ENCODE results near the gene THAP8. TPM values are rescaled to one million over a fixed set of nuclear protein-coding genes. Genes with fewer than 3 reads are reported as not detected.
A peak's percentile ranks its signal among the peaks of the same experiment; 100 is the strongest.

THAP8 gene
- total and polyA plus RNA-seq, 2 of the 13 experiments (the other 11 are each of a cell fraction or from before 2014, with no cell fraction given) = 1.7 to 3.7 TPM

GRCh38 chr19:36051236-36051635 is 2.8 kb downstream of the THAP8 start (continued):
- TF ChIP-seq DNMT1 (CRISPR knock-in tag; IDR thresholded peaks at IDR 0.05) (no peak), ZNF564 (CRISPR knock-in tag; IDR thresholded peaks at IDR 0.05) (no peak), ARID5B (CRISPR knock-in tag; IDR thresholded peaks at IDR 0.05) (no peak), HIVEP1 (CRISPR knock-in tag; IDR thresholded peaks at IDR 0.05) (no peak), ZNF543 (CRISPR knock-in tag; IDR thresholded peaks at IDR 0.05) (no peak), XRCC5 (optimal IDR thresholded peaks at IDR 0.05; ENCODE audit: low read length) (peak; percentile 61), TFE3 (CRISPR knock-in tag; IDR thresholded peaks at IDR 0.05) (no peak), E2F2 (CRISPR knock-in tag; IDR thresholded peaks at IDR 0.05; ENCODE audit: borderline replicate concordance) (no peak), RBM39 (IDR thresholded peaks at IDR 0.05; ENCODE audit: low read depth, low read length, poor library complexity, severe bottlenecking) (no peak), ISL2 (CRISPR knock-in tag; IDR thresholded peaks at IDR 0.05) (no peak), DMTF1 (CRISPR knock-in tag; IDR thresholded peaks at IDR 0.05) (no peak), XBP1 (CRISPR knock-in tag; IDR thresholded peaks at IDR 0.05) (no peak), HOXA3 (CRISPR knock-in tag; IDR thresholded peaks at IDR 0.05) (0 out of 2 replicates have a peak, but pooled peaks have one; percentile 12), ZNF556 (CRISPR knock-in tag; IDR thresholded peaks at IDR 0.05; ENCODE audit: borderline replicate concordance) (no peak)
- TF ChIP-seq, protein P1, sequence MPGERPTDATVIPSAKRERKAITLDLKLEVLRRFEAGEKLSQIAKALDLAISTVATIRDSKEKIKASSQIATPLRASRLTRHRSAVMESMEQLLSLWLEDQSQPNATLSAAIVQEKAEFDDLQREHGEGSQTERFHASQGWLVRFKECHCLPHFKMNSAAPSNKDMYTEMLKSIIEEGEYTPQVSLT (CRISPR knock-in tag; IDR thresholded peaks at IDR 0.05; ENCODE audit: borderline replicate concordance, low read depth) = no peak
- TF ChIP-seq, protein P2, sequence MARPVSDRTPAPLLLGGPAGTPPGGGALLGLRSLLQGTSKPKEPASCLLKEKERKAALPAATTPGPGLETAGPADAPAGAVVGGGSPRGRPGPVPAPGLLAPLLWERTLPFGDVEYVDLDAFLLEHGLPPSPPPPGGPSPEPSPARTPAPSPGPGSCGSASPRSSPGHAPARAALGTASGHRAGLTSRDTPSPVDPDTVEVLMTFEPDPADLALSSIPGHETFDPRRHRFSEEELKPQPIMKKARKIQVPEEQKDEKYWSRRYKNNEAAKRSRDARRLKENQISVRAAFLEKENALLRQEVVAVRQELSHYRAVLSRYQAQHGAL (CRISPR knock-in tag; IDR thresholded peaks at IDR 0.05; ENCODE audit: not compliant biosample characterization) = no peak
- TF ChIP-seq, protein P3, sequence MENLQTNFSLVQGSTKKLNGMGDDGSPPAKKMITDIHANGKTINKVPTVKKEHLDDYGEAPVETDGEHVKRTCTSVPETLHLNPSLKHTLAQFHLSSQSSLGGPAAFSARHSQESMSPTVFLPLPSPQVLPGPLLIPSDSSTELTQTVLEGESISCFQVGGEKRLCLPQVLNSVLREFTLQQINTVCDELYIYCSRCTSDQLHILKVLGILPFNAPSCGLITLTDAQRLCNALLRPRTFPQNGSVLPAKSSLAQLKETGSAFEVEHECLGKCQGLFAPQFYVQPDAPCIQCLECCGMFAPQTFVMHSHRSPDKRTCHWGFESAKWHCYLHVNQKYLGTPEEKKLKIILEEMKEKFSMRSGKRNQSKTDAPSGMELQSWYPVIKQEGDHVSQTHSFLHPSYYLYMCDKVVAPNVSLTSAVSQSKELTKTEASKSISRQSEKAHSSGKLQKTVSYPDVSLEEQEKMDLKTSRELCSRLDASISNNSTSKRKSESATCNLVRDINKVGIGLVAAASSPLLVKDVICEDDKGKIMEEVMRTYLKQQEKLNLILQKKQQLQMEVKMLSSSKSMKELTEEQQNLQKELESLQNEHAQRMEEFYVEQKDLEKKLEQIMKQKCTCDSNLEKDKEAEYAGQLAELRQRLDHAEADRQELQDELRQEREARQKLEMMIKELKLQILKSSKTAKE (CRISPR knock-in tag; IDR thresholded peaks at IDR 0.05; ENCODE audit: borderline replicate concordance) = no peak
